ENCODE measurements around the gene ALAS1. TPM values are rescaled to one million over a fixed set of nuclear protein-coding genes. Genes with fewer than 3 reads are reported as not detected.
"Not testable (repeated sequence)": the region's sequence is repeated elsewhere in the genome, so short reads cannot be mapped to it uniquely, and the experiment has no call there.

The ALAS1 gene
- total RNA-seq, 1 experiment from 2014 or later: 29.2 TPM

DNA sequence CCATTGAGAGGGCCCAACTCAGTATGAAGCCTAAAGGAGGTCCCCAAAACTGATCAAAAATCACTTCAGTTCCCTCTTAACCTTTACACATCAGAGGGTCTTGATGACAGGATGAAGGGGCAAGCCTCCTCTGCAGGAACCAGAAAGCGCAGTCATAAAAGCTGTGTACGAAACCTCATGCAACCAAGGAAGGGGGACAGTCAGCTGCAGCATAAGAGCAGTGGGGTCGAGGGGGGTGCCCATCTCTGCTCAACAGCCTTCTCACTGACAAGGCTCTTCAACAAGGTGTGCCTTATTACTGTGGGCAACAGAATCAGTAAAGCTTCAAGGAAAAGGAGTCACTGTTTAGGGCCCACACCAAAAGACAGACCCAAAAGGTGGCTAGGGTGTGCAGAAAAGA is 47.6 kb upstream of the ALAS1 start:
- H3K27ac Mint-ChIP-seq (ENCODE audit: low read depth, unreplicated experiment): no peak overlapping the region
- TF ChIP-seq, protein P1, sequence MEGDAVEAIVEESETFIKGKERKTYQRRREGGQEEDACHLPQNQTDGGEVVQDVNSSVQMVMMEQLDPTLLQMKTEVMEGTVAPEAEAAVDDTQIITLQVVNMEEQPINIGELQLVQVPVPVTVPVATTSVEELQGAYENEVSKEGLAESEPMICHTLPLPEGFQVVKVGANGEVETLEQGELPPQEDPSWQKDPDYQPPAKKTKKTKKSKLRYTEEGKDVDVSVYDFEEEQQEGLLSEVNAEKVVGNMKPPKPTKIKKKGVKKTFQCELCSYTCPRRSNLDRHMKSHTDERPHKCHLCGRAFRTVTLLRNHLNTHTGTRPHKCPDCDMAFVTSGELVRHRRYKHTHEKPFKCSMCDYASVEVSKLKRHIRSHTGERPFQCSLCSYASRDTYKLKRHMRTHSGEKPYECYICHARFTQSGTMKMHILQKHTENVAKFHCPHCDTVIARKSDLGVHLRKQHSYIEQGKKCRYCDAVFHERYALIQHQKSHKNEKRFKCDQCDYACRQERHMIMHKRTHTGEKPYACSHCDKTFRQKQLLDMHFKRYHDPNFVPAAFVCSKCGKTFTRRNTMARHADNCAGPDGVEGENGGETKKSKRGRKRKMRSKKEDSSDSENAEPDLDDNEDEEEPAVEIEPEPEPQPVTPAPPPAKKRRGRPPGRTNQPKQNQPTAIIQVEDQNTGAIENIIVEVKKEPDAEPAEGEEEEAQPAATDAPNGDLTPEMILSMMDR (IDR thresholded peaks at IDR 0.05; ENCODE audit: unreplicated experiment): no peak
- H3K27me3 Mint-ChIP-seq (ENCODE audit: insufficient read depth, unreplicated experiment): no peaks in the 10 kb centered on the region
- no peak for DNase-seq (ENCODE audit: unreplicated experiment)
- ChIA-PET POLR2A (interaction anchor here (0.7 kb wide), 1 partner anchor 146 kb away, joined by 3 read pairs; no protein-coding TSS in a partner anchor), CTCF (interaction anchor here (0.5 to 1.4 kb wide), 6 partner anchors 66 to 296 kb away, joined by 3 to 16 read pairs (median 4); partner anchors contain the start of genes ABHD14A and ABHD14B)
- BruUV-seq (replicated peaks): no TSS peak
- H3K4me1 Mint-ChIP-seq (ENCODE audit: insufficient read depth, unreplicated experiment): peaks cover 10% of the 10 kb centered on the region
- no peak overlapping the region for H3K4me3 Mint-ChIP-seq (ENCODE audit: unreplicated experiment)
- H3K36me3 Mint-ChIP-seq (ENCODE audit: insufficient read depth, unreplicated experiment): peaks cover 39% of the 10 kb centered on the region
- intact Hi-C loops (cut with micrococcal nuclease): loop anchor here (5.0 kb wide), 1 partner anchor 187 kb away; no protein-coding TSS in a partner anchor
- H3K9me3 Mint-ChIP-seq (ENCODE audit: unreplicated experiment): no peaks in the 10 kb centered on the region

DNA sequence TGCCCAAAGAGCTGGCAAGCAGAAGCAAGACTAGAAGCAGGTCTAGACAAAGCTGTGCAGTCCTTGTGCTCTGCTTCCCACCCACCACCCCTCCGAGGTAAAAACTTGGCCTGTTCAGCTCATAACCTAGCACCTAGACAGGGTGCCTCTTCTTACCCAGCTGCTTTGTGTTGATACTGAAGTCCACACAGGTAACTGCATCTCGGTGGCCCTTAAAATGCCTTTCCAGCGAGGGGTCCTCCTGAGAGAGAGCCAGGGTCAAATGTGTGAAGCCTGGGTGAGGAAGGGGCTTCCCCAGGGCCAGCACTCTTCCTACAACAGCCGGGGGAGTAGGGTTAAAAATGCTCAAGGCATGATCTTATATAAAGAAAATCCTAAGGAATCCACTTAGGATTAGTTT is 47.1 kb upstream of the ALAS1 start:
- POLR2A ChIA-PET: no interaction called here
- Mint-ChIP-seq H3K9me3 (ENCODE audit: unreplicated experiment) (no peaks in the 10 kb centered on the region), H3K4me3 (ENCODE audit: unreplicated experiment) (no peak overlapping the region), H3K27me3 (ENCODE audit: insufficient read depth, unreplicated experiment) (no peaks in the 10 kb centered on the region), H3K4me1 (ENCODE audit: insufficient read depth, unreplicated experiment) (peaks cover 10% of the 10 kb centered on the region), H3K27ac (ENCODE audit: low read depth, unreplicated experiment) (no peak overlapping the region), H3K36me3 (ENCODE audit: insufficient read depth, unreplicated experiment) (peaks cover 34% of the 10 kb centered on the region)
- CTCF ChIA-PET: interaction anchor here (0.5 to 1.4 kb wide), 6 partner anchors 65 to 1892 kb away, joined by 3 to 16 read pairs (median 3); partner anchors contain the start of genes ABHD14A and ABHD14B
- TF ChIP-seq, protein P1 (IDR thresholded peaks at IDR 0.05; ENCODE audit: unreplicated experiment): no peak
- no peak for DNase-seq (ENCODE audit: unreplicated experiment)
- intact Hi-C loops (cut with micrococcal nuclease): loop anchor here (5.0 kb wide), 1 partner anchor 186 kb away; no protein-coding TSS in a partner anchor
- BruUV-seq (replicated peaks): no TSS peak

DNA sequence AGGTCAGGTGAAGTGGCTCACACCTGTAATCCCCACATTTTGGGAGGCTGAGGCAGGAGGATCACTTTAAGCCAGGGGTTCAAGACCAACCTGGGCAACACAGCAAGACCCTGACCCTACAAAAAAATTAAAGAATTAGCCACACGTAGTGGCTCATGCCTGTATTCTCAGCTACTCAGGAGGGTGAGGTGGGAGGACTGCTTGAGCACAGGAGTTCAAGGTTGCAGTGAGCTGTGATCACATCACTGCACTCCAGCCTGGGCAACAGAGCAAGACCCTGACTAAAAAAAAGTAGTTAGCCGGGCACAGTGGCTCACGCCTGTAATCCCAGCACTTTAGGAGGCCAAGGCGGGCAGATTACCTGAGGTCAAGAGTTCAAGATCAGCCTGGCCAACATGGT is 46.0 kb upstream of the ALAS1 start:
- not testable (repeated sequence) for H3K4me3 Mint-ChIP-seq (ENCODE audit: unreplicated experiment); H3K27ac Mint-ChIP-seq (ENCODE audit: low read depth, unreplicated experiment); DNase-seq (ENCODE audit: unreplicated experiment); H3K27me3 Mint-ChIP-seq (ENCODE audit: insufficient read depth, unreplicated experiment); BruUV-seq (replicated peaks); H3K9me3 Mint-ChIP-seq (ENCODE audit: unreplicated experiment)
- POLR2A ChIA-PET: interaction anchor here (0.6 to 1.0 kb wide), 2 partner anchors 85 to 178 kb away, joined by 3 read pairs; partner anchors contain the start of gene ABHD14B
- Mint-ChIP-seq H3K4me1 (ENCODE audit: insufficient read depth, unreplicated experiment) (peaks cover 10% of the 10 kb centered on the region), H3K36me3 (ENCODE audit: insufficient read depth, unreplicated experiment) (peaks cover 28% of the 10 kb centered on the region)
- intact Hi-C loops (cut with micrococcal nuclease): loop anchor here (5.0 kb wide), 1 partner anchor 185 kb away; no protein-coding TSS in a partner anchor
- CTCF ChIA-PET: interaction anchor here (0.6 to 0.8 kb wide), 2 partner anchors 9 to 68 kb away, joined by 3 to 6 read pairs; no protein-coding TSS in a partner anchor

DNA sequence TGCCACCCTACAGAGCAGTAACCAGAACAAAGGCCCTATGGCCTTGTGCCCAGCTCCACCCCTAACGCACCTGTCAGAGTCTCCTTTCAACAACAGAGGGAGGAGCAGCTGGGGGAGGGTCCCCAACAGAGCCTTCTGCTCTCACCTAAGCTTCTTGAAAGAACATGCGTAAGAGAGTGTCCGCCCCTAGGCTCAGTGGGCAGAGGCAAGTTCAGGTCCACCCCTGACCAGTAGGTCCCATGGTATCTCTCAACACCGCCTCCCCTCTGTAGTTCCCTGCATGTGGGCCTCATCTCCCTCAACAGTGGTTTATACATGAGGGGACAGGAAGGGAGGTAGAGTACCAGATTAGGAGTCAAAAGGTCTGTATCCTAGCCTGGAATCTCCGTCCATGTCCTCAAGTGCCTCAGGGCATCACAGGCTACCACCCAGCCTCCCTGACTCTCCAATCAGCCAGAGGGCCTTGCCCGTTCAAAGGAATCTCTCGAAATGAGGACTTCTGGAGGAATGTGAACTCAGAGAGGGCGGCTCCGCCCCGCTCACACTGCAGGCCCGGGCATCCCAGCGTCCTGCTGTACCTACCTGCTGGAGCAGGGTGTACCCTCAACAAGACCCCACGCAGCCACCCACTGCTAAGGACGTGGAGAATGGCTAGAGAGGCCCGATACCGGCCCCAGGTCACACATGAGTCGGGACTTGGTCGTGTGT is 44.4 kb upstream of the ALAS1 start:
- TF ChIP-seq, protein P1 (IDR thresholded peaks at IDR 0.05; ENCODE audit: unreplicated experiment): no peak
- POLR2A ChIA-PET: interaction anchor here (0.6 to 1.7 kb wide), 16 partner anchors 9 to 211 kb away, joined by 3 to 14 read pairs (median 5); partner anchors contain the start of genes ABHD14B, ACY1, DUSP7 and GLYCTK
- peaks cover 18% of the 10 kb centered on the region for H3K36me3 Mint-ChIP-seq (ENCODE audit: insufficient read depth, unreplicated experiment)
- H3K27ac Mint-ChIP-seq (ENCODE audit: low read depth, unreplicated experiment): peak overlapping the region; percentile 96
- no peaks in the 10 kb centered on the region for H3K27me3 Mint-ChIP-seq (ENCODE audit: insufficient read depth, unreplicated experiment)
- CTCF ChIA-PET: interaction anchor here (0.5 to 2.0 kb wide), 7 partner anchors 9 to 187 kb away, joined by 3 to 9 read pairs (median 6); no protein-coding TSS in a partner anchor
- no peaks in the 10 kb centered on the region for H3K9me3 Mint-ChIP-seq (ENCODE audit: unreplicated experiment)
- peaks cover 10% of the 10 kb centered on the region for H3K4me1 Mint-ChIP-seq (ENCODE audit: insufficient read depth, unreplicated experiment)
- BruUV-seq (replicated peaks): TSS peak; percentile 46
- H3K4me3 Mint-ChIP-seq (ENCODE audit: unreplicated experiment): peak overlapping the region; percentile 93
- peak; percentile 40 for DNase-seq (ENCODE audit: unreplicated experiment)
- intact Hi-C loops (cut with micrococcal nuclease): loop anchor here (2.0 to 5.0 kb wide), 3 partner anchors 45 to 184 kb away; partner anchors contain the start of gene ALAS1

Measured in MCF 10A (cell line).